CD8-positive, alpha-beta memory T cell (primary cell): ENCODE measurements around the gene USE1. TPM values are rescaled to one million over a fixed set of nuclear protein-coding genes. Genes with fewer than 3 reads are reported as not detected.
A peak's percentile ranks its signal among the peaks of the same experiment; 100 is the strongest.

Experiments
- CTCF ChIA-PET: fragments of 350-600 bp; sonication (Branson Sonifier 250); formaldehyde crosslinking; loops from one replicate; lab custom pipeline; 2021; ENCODE audit warnings: antibody characterized with exemption; lab: Charles Lee
- POLR2A ChIA-PET: fragments of 350-600 bp; sonication (Branson Sonifier 250); formaldehyde crosslinking; loops from one replicate; lab custom pipeline; 2021; ENCODE audit warnings: antibody characterized with exemption; lab: Charles Lee
- DNase-seq, 5 donors: peaks; one replicate each; pipeline versions ENCODE4 v3.0.0 to v3.0.0-alpha.2; 2020 to 2022; ENCODE audit warnings: mixed read lengths in 1 of 5
- H3K27ac ChIP-seq: one replicate; pipeline ENCODE4 v1.7.0; 2013; ENCODE audit warnings: low read depth, mild to moderate bottlenecking, low read length, moderate library complexity
- H3K27me3 ChIP-seq: 2 replicates; pipeline ENCODE4 v1.7.0; 2013; ENCODE audit warnings: low read length, mild to moderate bottlenecking; ENCODE audit not compliant: insufficient read depth, poor library complexity, severe bottlenecking
- H3K36me3 ChIP-seq: 2 replicates; pipeline ENCODE4 v1.7.0; 2013; ENCODE audit warnings: mild to moderate bottlenecking, low read length, moderate library complexity; ENCODE audit not compliant: insufficient read depth
- H3K4me1 ChIP-seq: 2 replicates; pipeline ENCODE4 v1.7.0; 2013; ENCODE audit warnings: mild to moderate bottlenecking, low read length, moderate library complexity; ENCODE audit not compliant: insufficient read depth
- H3K4me3 ChIP-seq: 2 replicates; pipeline ENCODE4 v1.7.0; 2013; ENCODE audit warnings: mild to moderate bottlenecking, low read length
- H3K9me3 ChIP-seq: 2 replicates; pipeline ENCODE4 v1.7.0; 2013; ENCODE audit warnings: mild to moderate bottlenecking, low read length
- H3K27ac Mint-ChIP-seq, 8 donors: one replicate each; pipeline ENCODE4 v1.8.0; 2020 to 2021; ENCODE audit warnings: mixed read lengths in 8 of 8, mild to moderate bottlenecking in 6 of 8, inconsistent platforms in 3 of 8, moderate library complexity in 3 of 8
- H3K27me3 Mint-ChIP-seq, 2 donors: one replicate each; pipeline ENCODE4 v1.8.0; 2020 to 2021; ENCODE audit warnings: mixed read lengths in 2 of 2, mild to moderate bottlenecking in 1 of 2, moderate library complexity in 1 of 2
- H3K36me3 Mint-ChIP-seq, 3 donors: one replicate each; pipeline ENCODE4 v1.8.0; 2020 to 2021; ENCODE audit warnings: mixed read lengths in 3 of 3, inconsistent platforms in 1 of 3, mild to moderate bottlenecking in 1 of 3
- H3K4me1 Mint-ChIP-seq, 3 donors: one replicate each; pipeline ENCODE4 v1.8.0; 2020 to 2021; ENCODE audit warnings: mixed read lengths in 3 of 3, inconsistent platforms in 1 of 3, mild to moderate bottlenecking in 1 of 3
- H3K4me3 Mint-ChIP-seq, 7 donors: one replicate each; pipeline ENCODE4 v1.8.0; 2020 to 2021; ENCODE audit warnings: mixed read lengths in 7 of 7, mild to moderate bottlenecking in 6 of 7, moderate library complexity in 4 of 7, inconsistent platforms in 2 of 7
- H3K9me3 Mint-ChIP-seq, 5 donors: one replicate each; pipeline ENCODE4 v1.8.0; 2020 to 2022; ENCODE audit warnings: mixed read lengths in 5 of 5, mild to moderate bottlenecking in 3 of 5, moderate library complexity in 2 of 5, inconsistent platforms in 1 of 5
- polyA plus RNA-seq: library from polyadenylated mRNA; unstranded; fragments of 300-500 nt; fragmentation: Illumina TruSeq; gene quantifications from one replicate; pipeline ENCODE4 v1.2.3, GENCODE V29; 2021
- total RNA-seq, 2 experiments: library from RNA; stranded (reverse); gene quantifications; one replicate each; pipeline ENCODE4 v1.2.3, GENCODE V29; 2021

The USE1 gene
- total and polyA plus RNA-seq, 3 experiments from 2014 or later, result 31.9 to 35.4 (median 33.6) TPM

DNA sequence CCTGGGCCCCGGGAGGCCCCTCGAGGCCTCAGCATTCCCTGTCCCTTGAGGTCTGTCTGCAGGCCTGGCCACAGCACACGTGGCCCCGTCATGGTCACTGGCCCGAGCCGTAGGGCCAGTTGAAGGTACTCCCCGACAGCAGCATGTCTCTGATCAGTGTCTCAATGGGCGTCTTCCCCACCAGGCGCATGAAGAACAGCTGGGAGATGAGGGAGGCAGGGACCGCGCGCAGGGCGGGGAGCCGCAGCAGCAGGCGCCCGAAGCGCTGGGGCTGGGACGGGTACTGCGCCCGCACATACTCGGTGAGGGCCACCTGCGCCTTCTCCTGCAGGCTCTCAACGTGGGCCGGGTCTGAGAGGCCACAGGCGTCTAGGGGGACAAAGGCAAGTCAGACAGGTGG is 17.1 kb downstream of the USE1 start:
- Mint-ChIP-seq H3K36me3 (peaks cover 0 to 6% (median 0%) of the 10 kb centered on the region in 3 donors), H3K27ac (no peak overlapping the region), H3K9me3 (no peaks in the 10 kb centered on the region), H3K4me1 (peaks cover 4 to 14% (median 7%) of the 10 kb centered on the region in 3 donors), H3K4me3 (peak overlapping the region in 1 of 7 donors; percentile 18), H3K27me3 (peaks cover 0 to 3% of the 10 kb centered on the region in 2 donors)
- H3K27me3 ChIP-seq, result no peaks in the 10 kb centered on the region
- H3K27ac ChIP-seq, result no peak overlapping the region
- no peaks in the 10 kb centered on the region for H3K36me3 ChIP-seq
- CTCF ChIA-PET, result no interaction called here
- no peak for DNase-seq
- POLR2A ChIA-PET, result no interaction called here
- no peak overlapping the region for H3K4me3 ChIP-seq
- no peaks in the 10 kb centered on the region for H3K9me3 ChIP-seq
- peaks cover 15% of the 10 kb centered on the region for H3K4me1 ChIP-seq

DNA sequence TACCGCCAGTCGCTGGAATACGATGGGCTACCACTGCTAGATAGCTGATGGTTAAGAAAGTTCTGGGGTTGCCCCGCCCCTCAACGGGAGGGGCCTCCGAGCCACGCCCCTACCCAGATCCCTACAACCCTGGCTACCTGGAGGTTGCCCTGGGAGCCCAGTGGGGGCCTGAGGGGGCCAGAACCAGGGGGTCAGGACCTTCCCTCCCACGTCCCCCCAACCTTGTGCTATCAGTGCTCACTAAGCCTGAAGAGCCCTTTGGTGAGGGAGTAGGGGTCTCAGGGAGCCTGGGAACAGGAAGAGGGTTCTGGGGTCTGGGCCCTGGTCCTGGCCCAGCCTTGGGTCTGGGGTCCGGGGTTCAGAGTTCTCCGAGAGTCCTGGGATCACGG is 19.7 kb downstream of the USE1 start:
- H3K4me3 Mint-ChIP-seq, result peak overlapping the region; percentile 63 to 83 (median 73)
- Histone ChIP-seq H3K36me3 (no peaks in the 10 kb centered on the region), H3K27me3 (no peaks in the 10 kb centered on the region), H3K27ac (peak overlapping the region; percentile 64), H3K4me1 (peaks cover 15% of the 10 kb centered on the region), H3K4me3 (peak overlapping the region; percentile 78), H3K9me3 (no peaks in the 10 kb centered on the region)
- H3K4me1 Mint-ChIP-seq, result peaks cover 4 to 7% (median 5%) of the 10 kb centered on the region in 3 donors
- H3K27me3 Mint-ChIP-seq, result peaks cover 0 to 3% of the 10 kb centered on the region in 2 donors
- H3K9me3 Mint-ChIP-seq, result no peaks in the 10 kb centered on the region
- CTCF ChIA-PET, result interaction anchor here (0.6 to 2.2 kb wide), 17 partner anchors 9 to 839 kb away, joined by 3 to 18 read pairs (median 6); partner anchors contain the start of genes HAUS8, MRPL34, MYO9B and OCEL1
- DNase-seq, result peak in 4 of 5 donors; percentile 20 to 55 (median 42)
- H3K27ac Mint-ChIP-seq, result no peak overlapping the region
- POLR2A ChIA-PET, result interaction anchor here (0.6 to 1.9 kb wide), 5 partner anchors 9 to 158 kb away, joined by 5 to 18 read pairs (median 11); partner anchors contain the start of genes OCEL1 and USE1
- no peaks in the 10 kb centered on the region for H3K36me3 Mint-ChIP-seq

DNA sequence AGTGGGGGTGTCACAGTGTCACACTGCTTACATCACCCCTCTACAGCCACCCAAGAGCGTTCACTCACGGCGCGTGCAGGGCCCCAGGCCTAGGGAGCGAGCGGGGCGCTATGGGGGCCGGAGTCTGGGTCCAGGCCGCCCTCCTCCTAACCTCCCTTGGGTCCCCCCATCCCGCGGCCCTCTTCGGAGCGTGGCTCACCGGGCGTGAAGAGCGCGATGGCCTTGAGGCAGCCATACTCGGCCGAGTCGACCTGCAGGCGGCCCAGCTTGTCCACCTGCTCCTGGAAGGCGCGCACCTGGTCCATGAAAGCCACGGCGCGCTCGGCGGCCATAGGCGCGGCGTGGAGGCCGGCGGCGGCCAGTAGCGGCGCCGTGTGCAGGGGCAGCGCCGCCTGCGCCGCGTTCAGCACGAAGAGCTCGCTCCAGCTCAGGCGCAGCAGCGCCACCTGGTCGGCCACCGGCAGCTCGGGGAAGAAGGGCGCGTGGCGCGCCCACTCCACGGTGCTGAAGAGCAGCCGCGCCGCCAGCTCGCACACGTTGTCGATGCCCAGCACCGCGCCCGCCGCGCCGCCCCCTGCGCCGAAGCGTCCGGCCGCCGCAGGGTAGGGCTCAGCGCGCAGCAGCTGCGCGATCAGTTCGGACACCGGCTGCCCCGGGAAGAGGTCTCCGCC is 20.3 kb downstream of the USE1 start:
- ChIA-PET CTCF (interaction anchor here (0.6 to 2.2 kb wide), 27 partner anchors 9 to 1566 kb away, joined by 3 to 18 read pairs (median 5); partner anchors contain the start of genes BABAM1, HAUS8, MRPL34 and MYO9B), POLR2A (interaction anchor here (0.6 to 1.9 kb wide), 6 partner anchors 9 to 159 kb away, joined by 4 to 18 read pairs (median 8); partner anchors contain the start of genes OCEL1 and USE1)
- peak; percentile 65 to 84 (median 71) for DNase-seq
- Histone ChIP-seq H3K9me3 (no peaks in the 10 kb centered on the region), H3K27ac (peak overlapping the region; percentile 64), H3K36me3 (no peaks in the 10 kb centered on the region), H3K4me3 (peak overlapping the region; percentile 78), H3K27me3 (no peaks in the 10 kb centered on the region), H3K4me1 (peaks cover 15% of the 10 kb centered on the region)
- H3K9me3 Mint-ChIP-seq, result no peaks in the 10 kb centered on the region
- H3K4me1 Mint-ChIP-seq, result peaks cover 4 to 7% (median 5%) of the 10 kb centered on the region in 3 donors
- peak overlapping the region; percentile 63 to 83 (median 73) for H3K4me3 Mint-ChIP-seq
- no peaks in the 10 kb centered on the region for H3K36me3 Mint-ChIP-seq
- H3K27me3 Mint-ChIP-seq, result peaks cover 0 to 3% of the 10 kb centered on the region in 2 donors
- no peak overlapping the region for H3K27ac Mint-ChIP-seq

DNA sequence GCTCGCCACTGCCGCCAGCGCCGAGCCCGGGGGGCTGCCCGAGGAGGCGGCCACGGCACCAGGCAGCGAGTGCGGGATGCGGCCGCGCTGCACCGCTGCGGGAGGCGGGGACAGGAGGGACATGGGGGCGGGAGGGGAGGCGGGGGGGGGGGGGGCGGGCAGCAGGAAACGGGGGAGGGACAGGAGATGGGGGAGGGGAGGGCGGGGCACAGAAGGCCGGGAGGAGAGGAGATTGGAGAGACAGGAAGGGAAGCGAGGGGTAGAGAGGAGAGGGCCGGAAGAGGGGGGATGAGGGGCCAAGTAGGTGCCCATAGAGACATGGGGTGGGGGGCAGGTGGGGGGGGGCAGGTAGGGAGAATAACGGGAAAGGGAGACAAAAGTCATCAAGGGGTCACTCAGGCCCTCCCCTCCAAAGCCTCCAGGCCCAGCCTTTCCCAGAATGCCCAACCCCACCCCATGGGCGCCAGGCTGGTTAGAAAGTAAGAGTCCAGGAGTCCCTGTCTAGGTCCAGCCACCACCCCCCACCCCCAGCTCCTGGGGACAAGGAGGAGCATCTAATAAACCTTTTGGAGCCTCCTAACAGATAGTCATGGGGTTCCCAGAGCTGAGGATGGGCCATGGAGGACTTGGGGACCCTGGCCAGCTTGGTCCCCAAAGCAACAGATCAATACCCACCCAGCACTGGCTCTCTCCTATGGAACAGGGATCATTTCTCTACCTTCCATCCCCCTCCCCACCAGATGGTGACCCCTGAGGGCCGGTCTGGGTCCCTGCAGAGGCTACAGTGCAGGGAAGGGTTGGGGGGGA is 21.0 kb downstream of the USE1 start:
- ChIA-PET CTCF (interaction anchor here (0.6 to 2.2 kb wide), 26 partner anchors 9 to 1565 kb away, joined by 3 to 18 read pairs (median 5); partner anchors contain the start of genes BABAM1, HAUS8, MRPL34 and MYO9B), POLR2A (interaction anchor here (0.9 to 1.9 kb wide), 5 partner anchors 10 to 160 kb away, joined by 4 to 18 read pairs (median 5); partner anchors contain the start of genes OCEL1 and USE1)
- Histone ChIP-seq H3K27me3 (no peaks in the 10 kb centered on the region), H3K9me3 (no peaks in the 10 kb centered on the region), H3K27ac (peak overlapping the region; percentile 64), H3K36me3 (no peaks in the 10 kb centered on the region), H3K4me3 (peak overlapping the region; percentile 78), H3K4me1 (peaks cover 15% of the 10 kb centered on the region)
- Mint-ChIP-seq H3K4me1 (peaks cover 4 to 7% (median 5%) of the 10 kb centered on the region in 3 donors), H3K27me3 (peaks cover 0 to 3% of the 10 kb centered on the region in 2 donors), H3K27ac (no peak overlapping the region), H3K36me3 (no peaks in the 10 kb centered on the region), H3K4me3 (peak overlapping the region in 5 of 7 donors; percentile 20 to 74 (median 38)), H3K9me3 (no peaks in the 10 kb centered on the region)
- DNase-seq, result no peak

DNA sequence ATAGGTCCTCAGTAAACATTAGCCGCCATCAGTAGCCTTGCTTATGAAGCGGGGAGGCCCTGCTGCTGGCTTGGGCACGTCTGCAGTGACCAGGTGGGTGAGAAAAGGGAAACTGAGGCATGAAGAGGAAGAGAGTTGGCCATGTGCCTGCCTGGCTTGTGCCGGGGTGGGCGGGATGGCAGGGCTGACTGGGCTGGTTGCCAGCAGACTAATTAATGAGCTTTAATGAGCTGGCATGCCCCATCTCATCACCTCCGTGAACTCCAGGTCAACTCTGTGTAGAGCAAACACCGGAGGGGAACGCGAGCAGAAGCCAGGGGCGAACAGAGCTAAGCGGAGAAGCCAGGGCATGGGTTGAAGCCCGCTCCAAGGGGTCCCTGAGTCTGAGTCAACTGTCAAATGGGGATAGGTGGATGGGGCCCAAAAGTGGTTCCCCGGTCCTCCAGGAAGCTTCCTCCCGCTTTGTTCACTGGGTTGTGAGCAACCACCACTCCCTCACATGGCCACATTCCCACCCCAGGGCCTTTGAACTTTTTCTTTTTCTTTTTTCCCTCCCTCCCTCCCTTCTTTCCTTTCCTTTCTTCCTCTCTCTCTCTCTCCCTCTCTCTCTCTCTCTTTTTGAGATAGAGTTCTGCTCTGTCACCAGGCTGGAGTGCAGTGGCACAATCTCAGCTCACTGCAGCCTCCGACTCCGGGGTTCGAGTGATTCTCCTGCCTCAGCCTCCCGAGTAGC is 21.8 kb downstream of the USE1 start:
- CTCF ChIA-PET, result interaction anchor here (1.0 kb wide), 1 partner anchor 126 kb away, joined by 3 read pairs; no protein-coding TSS in a partner anchor
- Histone ChIP-seq H3K9me3 (no peaks in the 10 kb centered on the region), H3K27ac (no peak overlapping the region), H3K36me3 (no peaks in the 10 kb centered on the region), H3K4me3 (no peak overlapping the region), H3K27me3 (no peaks in the 10 kb centered on the region), H3K4me1 (peaks cover 15% of the 10 kb centered on the region)
- no peaks in the 10 kb centered on the region for H3K9me3 Mint-ChIP-seq
- DNase-seq, result no peak
- peaks cover 4 to 7% (median 5%) of the 10 kb centered on the region in 3 donors for H3K4me1 Mint-ChIP-seq
- no peaks in the 10 kb centered on the region for H3K36me3 Mint-ChIP-seq
- peaks cover 0 to 3% of the 10 kb centered on the region in 2 donors for H3K27me3 Mint-ChIP-seq
- H3K27ac Mint-ChIP-seq, result peak overlapping the region in 1 of 8 donors; percentile 46
- peak overlapping the region in 4 of 7 donors; percentile 22 to 63 (median 58) for H3K4me3 Mint-ChIP-seq
- POLR2A ChIA-PET, result no interaction called here

DNA sequence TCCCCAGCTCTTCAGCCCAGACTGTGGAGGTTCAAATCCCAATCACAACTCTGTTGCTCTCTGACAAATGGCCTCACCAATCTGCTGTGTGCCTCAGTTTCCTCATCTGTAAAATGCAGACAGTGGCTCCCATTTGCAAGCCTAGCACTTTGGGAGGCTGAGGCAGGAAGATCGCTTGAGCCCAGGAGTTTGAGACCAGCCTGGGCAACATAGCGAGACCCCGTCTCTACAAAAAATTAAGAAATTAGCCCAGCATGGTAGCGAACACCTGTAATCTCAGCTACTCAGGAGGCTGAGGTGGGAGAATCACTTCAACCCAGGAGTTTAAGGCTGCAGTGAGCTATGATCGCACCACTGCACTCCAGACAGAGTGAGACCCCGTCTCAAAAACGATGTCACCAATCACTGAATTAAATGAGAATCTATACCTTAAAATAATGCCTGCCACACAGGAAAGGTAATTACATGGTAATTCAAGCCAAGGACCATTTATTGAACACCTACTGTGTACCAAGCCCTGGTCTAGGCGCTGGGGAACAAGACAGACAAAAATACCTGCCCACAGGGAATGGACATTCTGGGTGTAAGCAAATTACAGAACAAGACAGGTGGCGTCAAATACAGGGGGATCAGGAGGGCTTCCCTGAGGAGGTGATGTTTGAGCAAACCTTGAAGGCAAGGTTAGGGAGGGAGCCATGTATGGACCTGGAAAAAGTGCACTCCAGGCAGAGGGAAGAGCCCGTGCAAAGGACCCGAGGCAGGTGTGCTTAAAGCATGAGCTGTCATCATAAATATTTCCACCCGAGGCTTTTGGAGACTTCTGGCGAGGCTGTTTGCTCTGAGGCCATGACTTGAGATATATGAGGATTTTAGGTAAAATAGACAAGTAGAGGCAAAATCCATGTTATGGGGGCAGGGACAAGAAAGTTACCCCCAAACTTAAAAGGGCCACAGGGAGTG is 22.9 kb downstream of the USE1 start:
- no peak overlapping the region for H3K4me3 ChIP-seq
- H3K9me3 ChIP-seq, result no peaks in the 10 kb centered on the region
- Mint-ChIP-seq H3K4me1 (peaks cover 4 to 9% (median 5%) of the 10 kb centered on the region in 3 donors), H3K4me3 (peak overlapping the region in 4 of 7 donors; percentile 39 to 63 (median 58)), H3K27ac (peak overlapping the region in 1 of 8 donors; percentile 33), H3K9me3 (no peaks in the 10 kb centered on the region), H3K27me3 (no peaks in the 10 kb centered on the region), H3K36me3 (no peaks in the 10 kb centered on the region)
- H3K27me3 ChIP-seq, result no peaks in the 10 kb centered on the region
- DNase-seq, result no peak
- H3K27ac ChIP-seq, result no peak overlapping the region
- H3K4me1 ChIP-seq, result peaks cover 15% of the 10 kb centered on the region
- H3K36me3 ChIP-seq, result no peaks in the 10 kb centered on the region
- ChIA-PET CTCF (interaction anchor here (1.0 to 2.0 kb wide), 2 partner anchors 10 to 127 kb away, joined by 3 to 4 read pairs; no protein-coding TSS in a partner anchor), POLR2A (no interaction called here)
